GM19239 (cell line): ENCODE measurements around the gene RHOV.
"Not testable (repeated sequence)": the region's sequence is repeated elsewhere in the genome, so short reads cannot be mapped to it uniquely, and the experiment has no call there.

ENCODE experiments used
- DNase-seq: peaks from one replicate; pipeline ENCODE4 v3.0.0; 2011; ENCODE audit warnings: low spot score; ENCODE audit not compliant: insufficient read length
- FAIRE-seq: peaks from 2 replicates; lab custom pipeline; 2011; peaks lifted over from hg19 to GRCh38; lab: Jason Lieb, UNC

The RHOV gene

DNA sequence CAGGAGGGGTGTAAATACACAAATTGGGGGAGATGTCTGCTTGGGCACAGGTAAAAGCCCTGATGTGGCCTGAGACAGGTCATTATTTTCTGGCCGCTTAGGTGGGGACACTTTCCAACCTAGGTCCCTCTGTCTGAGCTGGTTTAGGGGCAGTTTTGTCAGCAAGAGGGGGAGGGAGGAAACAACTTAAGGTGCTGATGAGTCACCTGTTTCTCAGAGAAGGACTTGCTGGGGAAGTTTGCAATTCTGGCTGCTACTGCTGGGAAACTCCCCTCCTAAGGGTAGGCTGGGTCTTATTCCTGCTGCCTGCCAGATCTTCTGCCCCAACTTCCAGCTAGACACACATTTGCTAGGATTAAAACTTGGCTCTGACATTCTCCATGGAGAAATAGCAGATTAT lies 4.8 kb upstream of the RHOV start:
- no peak for FAIRE-seq

DNA sequence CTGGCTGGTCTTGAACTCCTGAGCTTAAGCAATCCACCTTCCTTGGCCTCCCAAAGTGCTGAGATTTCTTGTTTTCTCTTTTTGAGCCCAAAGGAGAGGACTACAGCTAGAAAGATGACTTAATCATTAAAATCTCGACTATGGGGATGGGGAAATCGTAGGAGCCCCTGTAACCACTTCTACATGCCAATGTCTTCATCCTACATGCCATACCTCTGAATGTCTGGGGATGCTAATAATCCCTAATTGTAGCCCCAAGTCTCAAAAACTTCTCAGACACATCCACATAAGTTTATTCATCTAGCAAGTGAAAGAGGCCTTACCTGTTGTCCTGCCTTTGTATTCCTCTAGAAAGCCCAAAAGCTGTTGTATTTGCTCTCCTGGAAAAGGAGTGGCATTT lies 3.7 kb upstream of the RHOV start:
- FAIRE-seq (no peak), DNase-seq (no peak)

More for the DNA sequence above, 4.8 kb upstream of the RHOV start:
- DNase-seq: no peak

DNA sequence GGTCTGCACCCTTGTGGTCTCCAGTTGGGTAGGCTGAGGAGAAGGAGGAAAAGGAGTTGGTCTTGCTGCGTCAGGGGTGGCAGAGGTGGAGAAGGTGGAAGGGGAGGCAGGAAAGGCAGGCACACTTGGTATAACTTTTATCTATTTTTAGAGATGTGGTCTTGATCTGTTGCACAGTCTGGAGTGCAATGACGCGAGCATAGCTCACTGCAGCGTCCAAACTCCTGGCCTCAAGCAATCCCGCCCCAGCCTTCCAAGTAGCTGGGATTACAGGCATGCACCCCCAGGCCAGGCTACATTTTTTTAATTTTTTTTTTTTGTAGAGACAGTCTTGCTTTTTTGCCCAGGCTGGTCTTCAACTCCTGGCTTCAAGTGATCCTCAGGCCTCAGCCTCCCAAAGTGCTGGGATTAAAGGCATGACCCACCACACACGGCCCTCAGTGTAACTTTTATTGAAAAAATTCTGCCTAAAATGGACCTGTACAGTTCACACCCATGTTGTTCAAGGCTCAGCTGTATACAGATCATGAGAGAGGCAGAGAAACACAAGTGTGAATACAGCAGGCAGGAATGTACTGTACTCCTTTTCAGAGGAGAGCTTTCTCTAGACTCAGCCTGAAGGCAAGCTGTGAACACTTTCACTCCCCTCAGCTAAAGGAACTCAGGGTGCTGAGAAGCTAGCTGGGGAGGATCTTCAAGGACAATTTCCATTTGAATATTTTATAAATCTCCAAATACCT lies 2.1 kb upstream of the RHOV start:
- no peak for DNase-seq
- no peak for FAIRE-seq

DNA sequence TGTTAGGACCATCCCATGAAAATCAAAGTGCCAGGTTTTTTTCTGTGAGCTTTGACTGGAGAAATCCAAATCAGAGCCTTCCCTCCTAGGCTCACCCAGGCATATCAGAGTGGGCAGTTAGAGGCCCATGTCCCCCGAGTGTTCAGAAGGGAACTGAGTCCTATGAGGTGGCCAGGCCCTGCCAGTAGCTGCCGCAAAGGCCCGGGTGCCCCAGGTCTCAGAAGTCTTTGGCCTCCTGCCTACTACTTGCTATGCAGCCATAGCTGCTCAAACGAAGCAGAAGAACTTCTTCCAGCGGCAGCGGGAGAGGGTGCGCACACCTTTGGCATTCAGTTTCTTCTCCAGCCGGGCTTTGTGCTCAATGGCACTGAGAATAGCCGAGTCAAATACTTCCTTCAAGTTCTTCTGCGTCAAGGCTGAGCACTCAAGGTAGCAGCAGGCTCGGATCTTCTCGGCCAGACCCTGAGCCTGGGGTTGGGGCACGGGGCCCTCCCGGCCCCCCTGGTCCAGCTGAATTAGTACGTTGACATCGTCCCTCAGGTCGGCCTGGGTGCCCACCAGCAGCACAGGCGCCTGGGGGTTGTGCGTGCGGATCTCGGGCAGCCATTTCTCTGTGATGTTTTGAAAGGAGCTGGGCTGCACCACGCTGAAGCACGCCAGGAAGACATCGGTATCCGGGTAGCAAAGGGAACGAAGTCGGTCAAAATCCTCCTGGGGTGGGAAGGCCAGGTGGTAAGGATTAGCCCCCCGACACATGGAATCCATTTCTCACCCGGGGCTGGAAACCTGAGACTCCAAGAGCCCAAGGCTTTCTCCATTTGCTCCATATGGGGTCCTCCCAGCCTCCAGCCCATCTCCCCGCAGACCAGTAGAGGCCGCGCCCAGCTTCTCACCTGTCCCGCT lies 992 bp downstream of the RHOV start:
- FAIRE-seq: no peak
- DNase-seq: no peak

DNA sequence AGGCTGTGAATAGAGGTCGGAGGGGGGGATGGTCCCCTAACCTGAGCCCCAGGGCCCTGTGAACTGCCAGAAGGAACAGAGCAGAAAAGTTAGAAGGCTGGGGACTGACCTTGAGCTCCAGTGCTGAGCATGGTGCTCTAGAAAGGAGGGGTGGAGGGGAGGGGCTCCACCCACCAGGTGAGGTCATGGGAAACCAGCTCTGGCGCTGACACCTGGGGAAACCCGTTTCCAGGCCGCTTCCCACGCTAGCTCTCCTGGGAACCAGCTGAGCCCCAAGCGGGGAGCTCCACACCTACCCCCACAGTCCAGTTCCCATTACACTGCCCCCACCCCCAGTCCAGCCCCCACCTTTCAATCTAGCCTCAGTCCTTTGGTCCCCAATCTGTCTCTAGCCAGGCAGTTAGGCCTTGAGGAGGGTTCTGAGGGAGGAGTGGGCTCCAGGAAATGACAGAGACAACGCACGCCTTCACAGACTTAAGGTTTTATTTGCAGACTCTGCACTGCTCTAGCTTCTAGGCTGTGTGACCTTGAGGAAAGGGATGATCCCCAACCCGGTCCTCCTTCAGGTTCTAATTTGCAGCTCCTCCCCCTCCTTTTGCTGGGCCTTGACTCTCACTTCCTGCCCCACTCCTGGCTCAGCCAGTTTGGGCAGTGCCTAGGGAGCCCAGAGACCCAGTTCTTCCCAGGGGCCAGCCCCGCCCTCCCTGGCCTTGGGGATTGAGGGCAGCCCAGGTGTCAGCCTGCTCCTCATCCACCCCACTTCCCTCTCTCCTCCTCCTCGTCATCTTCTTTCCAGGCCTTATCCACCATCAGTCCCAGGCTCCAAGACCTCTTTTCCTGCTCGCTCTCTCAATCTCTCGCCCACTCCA lies 2.1 kb downstream of the RHOV start:
- DNase-seq (no peak), FAIRE-seq (peak; percentile 85)

DNA sequence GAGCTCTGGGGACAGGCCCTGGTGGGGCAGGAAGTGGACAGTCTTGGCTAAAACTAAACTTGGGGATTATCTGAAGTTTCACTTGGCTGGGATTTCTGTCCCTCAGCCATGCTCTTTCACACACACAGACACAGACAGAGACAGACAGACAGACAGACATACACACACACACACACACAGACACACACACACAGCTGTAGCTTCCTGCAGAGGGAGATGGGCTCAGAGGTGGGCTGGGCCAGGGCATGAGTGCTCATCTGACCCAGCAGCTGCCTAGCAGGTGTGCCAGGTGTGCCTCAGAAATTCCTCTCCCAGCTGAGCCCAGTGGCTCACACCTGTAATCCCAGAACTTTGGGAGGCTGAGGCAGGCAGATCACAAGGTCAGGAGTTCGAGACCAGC lies 3.3 kb downstream of the RHOV start:
- no peak for DNase-seq
- no peak for FAIRE-seq

DNA sequence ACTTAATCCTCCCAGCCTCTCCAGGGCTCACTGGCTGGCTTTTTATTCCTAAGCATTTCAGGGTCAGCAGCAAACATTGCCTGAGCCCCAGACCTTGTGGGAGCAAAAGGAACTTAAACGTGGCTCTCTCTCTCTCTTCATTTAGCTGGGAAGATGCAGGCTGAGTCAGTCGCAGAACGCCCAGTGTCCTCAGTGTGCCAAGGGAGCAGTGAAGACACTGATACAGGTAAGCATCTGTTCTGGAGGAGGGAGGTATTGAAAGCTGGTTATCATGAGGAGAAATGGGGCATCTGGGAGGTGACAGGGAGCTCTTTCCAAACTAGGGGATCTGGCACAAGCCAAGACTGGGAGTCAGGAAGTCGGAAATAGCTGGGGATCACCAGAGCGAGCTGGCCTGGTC lies 4.3 kb downstream of the RHOV start:
- FAIRE-seq (no peak), DNase-seq (no peak)

DNA sequence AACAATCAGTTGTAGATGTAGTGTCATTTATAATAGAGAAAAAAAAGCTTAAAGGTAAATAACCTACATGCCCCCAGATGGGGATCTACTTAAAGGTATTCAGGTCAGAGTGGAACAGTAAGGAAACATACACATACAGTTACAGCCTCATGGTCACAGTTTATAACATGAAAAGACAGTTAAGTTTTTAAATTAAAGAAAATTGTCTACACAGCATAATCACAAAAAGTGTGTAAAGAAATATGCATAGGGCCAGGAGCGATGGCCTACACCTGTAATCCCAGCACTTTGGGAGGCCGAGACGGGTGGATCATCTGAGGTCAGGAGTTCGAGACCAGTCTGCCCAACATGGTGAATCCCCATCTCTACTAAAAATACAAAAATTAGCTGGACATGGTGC lies 6.8 kb downstream of the RHOV start:
- no peak for FAIRE-seq

DNA sequence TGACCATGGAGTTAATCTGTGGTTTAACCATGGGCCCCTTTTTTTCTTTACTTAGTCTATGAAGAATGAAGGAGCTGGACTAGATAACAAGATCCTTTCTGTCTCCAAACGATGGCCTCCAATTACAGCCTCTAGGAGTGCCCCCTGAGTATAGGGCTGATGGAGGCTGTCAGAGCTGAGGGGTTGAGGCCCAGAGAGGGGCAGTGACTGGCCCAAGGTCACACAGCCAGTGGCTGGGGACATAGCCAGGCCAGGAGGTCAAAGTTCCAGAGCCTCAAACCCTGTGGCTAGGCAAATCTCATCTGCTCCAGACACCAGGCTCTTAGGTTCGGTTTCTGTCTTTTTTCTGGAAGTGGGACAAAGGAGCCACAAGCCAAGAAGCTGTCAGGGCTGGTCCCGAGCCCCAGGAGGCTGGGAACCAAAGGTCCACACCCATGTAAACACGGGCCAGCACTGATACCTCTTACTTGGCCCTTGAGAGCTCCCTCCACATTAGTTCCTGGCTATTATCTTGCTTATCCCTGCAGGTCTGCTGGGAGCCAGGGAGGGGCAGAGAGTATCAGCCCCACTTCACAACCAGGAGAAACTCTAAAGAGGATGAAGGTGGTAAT lies 10.3 kb downstream of the RHOV start:
- DNase-seq (no peak), FAIRE-seq (no peak)

More for the DNA sequence above, 6.8 kb downstream of the RHOV start:
- no peak for DNase-seq

DNA sequence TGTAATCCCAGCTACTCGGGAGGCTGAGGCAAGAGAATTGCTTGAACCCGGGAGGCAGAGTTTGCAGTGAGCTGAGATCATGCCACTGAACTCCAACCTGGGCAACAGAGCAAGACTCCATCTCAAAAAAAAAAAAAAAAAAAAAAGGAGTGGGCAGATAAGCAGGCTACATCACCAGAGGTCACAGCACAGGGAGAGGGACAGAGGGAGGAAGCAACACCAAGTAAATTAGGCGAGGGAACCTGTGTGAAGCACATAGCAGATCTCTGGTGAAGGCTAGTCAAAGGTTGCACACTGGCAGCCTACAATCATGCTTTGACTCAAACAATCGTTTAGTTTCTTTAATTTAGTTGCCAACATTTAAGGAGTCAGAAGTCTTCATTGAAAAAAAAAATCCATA lies 12.9 kb downstream of the RHOV start:
- not testable (repeated sequence) for FAIRE-seq, DNase-seq

DNA sequence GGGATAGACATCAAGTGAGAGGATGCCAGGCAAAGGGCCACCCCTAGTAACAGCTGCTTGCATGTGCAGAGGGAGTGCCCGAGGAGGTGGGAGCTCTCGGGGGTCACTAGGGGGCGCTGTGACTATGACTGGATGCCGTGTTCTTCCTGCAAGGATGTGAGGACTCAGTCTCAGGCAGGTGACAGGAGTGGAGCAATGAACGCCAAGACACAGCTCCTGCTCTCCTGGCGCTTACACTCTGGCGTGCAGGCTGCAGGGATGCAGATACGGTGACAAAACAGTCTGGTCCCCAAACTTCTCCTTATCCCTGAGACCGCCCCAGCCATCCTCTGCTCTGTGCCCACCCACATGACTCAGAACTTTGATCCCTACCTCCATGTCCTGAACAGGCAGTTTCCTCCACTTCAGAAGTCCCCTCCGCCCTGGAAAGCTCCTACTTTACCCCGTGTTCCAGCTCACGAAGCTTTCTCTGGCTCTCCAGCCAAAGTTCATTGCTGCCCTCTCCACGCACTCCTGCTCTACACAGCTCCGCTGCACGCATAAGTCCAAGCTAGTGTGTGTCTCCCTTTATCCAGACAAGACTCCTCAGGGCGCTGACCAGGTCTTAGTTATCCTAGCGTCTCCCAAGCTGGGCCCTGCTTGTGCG lies 14.7 kb downstream of the RHOV start:
- peak; percentile 80 for DNase-seq

DNA sequence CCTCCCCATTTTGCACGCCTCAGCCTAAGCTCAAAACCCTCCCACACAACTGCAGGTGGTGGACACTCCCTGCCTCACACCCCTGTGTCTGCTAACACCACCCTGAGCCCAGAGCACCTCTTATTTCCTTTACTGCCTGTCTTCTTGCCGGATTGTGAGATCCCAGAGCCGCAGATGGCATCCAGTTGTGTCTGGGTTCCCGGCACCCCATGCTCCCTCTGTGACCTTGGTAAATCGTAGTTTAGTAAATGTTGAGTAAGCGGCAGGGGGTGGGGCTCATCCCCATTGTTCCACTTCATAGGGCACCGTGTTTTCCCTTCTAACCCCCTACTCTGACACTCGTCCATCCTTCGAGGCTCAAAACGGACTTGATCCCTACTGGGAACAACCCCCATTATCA lies 15.3 kb downstream of the RHOV start:
- FAIRE-seq (no peak), DNase-seq (no peak)

More for the DNA sequence above, 14.7 kb downstream of the RHOV start:
- peak; percentile 97 for FAIRE-seq

DNA sequence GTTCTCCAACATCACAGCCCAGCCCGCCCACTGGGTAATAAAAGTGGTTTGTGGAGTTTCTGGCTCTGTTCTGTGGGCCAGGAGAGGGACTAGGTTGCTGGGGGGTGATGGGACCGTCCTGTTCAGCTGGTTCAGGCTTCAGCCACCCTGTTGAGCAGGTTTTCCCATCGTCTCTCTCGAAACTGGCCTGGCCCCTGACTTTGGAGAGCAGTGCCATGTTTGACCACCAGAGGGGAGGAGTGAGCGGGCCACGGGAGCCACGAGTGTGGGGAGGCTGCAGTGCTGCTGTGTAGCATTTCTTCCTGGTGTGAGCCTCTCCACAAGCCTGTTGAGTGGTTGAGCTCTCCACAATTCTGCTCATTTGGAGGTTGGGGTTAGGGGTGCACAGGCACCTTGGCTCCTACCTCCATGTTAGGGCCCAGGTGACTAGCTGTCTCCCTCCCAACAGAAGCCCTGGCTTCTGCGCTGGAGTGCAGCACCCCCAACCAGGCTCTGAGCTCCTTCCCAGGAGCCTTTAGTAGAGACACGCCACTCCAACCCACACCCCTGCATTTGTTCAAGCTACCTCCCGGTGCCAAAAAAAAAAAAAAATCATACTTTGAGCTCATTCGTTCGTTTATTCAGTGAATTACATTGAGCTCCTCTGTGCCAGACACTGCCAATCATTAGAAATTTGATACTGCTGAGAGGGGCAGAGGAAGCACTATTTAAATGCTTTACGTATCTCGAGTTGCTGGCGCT lies 16.3 kb downstream of the RHOV start:
- DNase-seq (peak; percentile 88), FAIRE-seq (peak; percentile 95)

DNA sequence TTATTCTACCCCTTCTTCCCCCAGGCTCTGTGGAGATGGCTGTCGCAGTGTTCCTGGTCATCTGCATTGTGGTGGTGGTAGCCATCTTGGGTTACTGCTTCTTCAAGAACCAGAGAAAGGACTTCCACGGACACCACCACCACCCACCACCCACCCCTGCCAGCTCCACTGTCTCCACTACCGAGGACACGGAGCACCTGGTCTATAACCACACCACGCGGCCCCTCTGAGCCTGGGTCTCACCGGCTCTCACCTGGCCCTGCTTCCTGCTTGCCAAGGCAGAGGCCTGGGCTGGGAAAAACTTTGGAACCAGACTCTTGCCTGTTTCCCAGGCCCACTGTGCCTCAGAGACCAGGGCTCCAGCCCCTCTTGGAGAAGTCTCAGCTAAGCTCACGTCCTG lies 17.3 kb downstream of the RHOV start:
- no peak for FAIRE-seq
- no peak for DNase-seq

DNA sequence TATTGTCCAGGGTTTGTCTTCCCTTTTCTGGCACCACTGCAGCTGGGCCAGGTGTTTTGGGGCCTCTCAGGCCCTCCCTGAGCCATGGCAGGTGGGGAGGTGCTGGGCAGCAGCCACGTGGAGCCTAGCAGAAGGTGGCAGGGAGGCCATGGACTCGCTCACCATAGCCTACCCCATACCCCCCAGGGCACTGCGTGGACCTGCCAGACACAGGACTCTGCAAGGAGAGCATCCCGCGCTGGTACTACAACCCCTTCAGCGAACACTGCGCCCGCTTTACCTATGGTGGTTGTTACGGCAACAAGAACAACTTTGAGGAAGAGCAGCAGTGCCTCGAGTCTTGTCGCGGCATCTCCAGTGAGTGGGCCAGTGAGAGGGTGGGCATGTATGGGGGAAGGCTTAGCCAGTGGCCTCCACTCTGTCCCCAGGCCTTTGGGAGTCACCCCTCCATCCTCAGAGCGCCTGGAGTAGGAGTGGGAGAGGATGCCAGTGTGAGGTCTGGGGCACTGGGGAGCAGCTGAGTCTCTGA lies 18.3 kb downstream of the RHOV start:
- FAIRE-seq: no peak
- DNase-seq: no peak

DNA sequence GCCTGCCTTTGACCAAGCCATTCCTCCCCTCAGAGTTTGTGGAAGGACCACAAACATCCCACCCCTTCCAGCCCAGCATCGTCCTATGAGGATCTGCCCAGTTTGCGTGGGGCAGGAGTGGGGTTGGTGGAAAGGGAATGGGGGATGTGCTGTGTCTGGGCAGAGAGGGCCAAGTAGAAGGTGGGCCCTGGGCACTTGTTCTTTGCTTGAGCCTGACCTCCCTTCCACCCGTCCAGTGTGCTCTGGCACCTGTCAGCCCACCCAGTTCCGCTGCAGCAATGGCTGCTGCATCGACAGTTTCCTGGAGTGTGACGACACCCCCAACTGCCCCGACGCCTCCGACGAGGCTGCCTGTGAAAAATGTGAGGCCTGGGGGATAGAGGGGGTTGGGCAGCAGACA lies 19.9 kb downstream of the RHOV start:
- FAIRE-seq (no peak), DNase-seq (no peak)

DNA sequence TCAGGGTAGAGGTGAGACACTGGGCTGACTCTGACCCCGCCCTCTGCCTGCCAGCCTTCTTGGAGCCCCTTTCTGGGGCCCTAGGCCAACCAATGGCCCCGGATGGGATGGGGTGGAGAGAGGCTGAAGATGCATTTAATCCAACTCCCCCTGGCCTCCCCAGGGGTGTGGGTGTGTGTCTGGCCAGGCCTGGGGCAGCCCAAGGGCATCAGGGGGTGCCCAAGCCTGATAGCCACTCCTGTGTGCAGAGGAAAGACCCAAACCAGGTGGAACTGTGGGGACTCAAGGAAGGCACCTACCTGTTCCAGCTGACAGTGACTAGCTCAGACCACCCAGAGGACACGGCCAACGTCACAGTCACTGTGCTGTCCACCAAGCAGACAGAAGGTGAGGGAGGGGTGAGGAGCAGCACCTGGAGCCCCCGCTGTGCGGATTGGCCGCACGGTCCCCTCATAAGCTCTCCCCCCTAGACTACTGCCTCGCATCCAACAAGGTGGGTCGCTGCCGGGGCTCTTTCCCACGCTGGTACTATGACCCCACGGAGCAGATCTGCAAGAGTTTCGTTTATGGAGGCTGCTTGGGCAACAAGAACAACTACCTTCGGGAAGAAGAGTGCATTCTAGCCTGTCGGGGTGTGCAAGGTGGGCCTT lies 20.7 kb downstream of the RHOV start:
- no peak for DNase-seq
- FAIRE-seq: no peak

DNA sequence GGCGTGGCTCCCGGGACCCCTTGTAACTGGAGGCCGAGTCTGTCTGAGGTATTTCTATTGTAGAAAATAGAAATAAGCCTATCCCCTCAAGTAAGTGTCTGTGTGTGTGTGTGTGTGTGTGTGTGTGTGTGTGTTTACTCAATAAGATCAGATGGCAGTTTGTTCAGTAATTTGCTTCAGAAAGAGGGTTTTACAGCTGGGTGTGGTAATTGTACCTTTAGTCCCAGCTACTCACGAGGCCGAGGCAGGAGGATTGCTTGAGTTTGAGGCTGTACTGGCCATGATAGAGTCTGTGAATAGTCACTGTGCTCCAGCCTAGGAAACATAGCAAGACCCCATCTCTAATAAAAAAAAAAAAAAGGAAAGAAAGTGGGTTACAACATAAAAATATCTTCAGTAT lies 21.5 kb downstream of the RHOV start:
- FAIRE-seq: no peak
- no peak for DNase-seq
